Mucosa of rectum (tissue), 2 donors: ENCODE measurements around the gene POU2F3.

ENCODE experiments used
- H3K27ac ChIP-seq, 2 donors: one replicate each; pipeline ENCODE4 v1.7.0; 2013; ENCODE audit warnings: inconsistent platforms in 2 of 2, low read depth in 2 of 2, low read length in 2 of 2
- H3K27me3 ChIP-seq, 2 donors: one replicate each; pipeline ENCODE4 v1.7.0; 2013; ENCODE audit warnings: low read length in 2 of 2; ENCODE audit not compliant: control insufficient read depth in 2 of 2, insufficient read depth in 2 of 2
- H3K36me3 ChIP-seq, 2 donors: one replicate each; pipeline ENCODE4 v1.7.0; 2013; ENCODE audit warnings: low read length in 2 of 2; ENCODE audit not compliant: control insufficient read depth in 2 of 2, insufficient read depth in 2 of 2
- H3K4me1 ChIP-seq, 2 donors: one replicate each; pipeline ENCODE4 v1.7.0; 2013; ENCODE audit warnings: low read length in 2 of 2, mild to moderate bottlenecking in 1 of 2; ENCODE audit not compliant: control insufficient read depth in 2 of 2, insufficient read depth in 2 of 2
- H3K4me3 ChIP-seq, 2 donors: one replicate each; pipeline ENCODE4 v1.7.0; 2013; ENCODE audit warnings: low read length in 2 of 2
- H3K9ac ChIP-seq, 2 donors: one replicate each; pipeline ENCODE4 v1.7.0; 2013; ENCODE audit warnings: low read length in 2 of 2, low read depth in 1 of 2, mild to moderate bottlenecking in 1 of 2
- H3K9me3 ChIP-seq, 2 donors: one replicate each; pipeline ENCODE4 v1.7.0; 2013; ENCODE audit warnings: low read length in 2 of 2; ENCODE audit not compliant: control insufficient read depth in 2 of 2
- donor health status: healthy.
- donor health status: Normal muscosa, but diverticular disease.

POU2F3 gene

GRCh38 chr11:120224361-120224760, 15.6 kb upstream of the POU2F3 start:
- Histone ChIP-seq H3K27ac (no peak overlapping the region), H3K27me3 (no peaks in the 10 kb centered on the region), H3K9ac (no peak overlapping the region), H3K9me3 (no peaks in the 10 kb centered on the region), H3K4me3 (no peak overlapping the region), H3K36me3 (peaks cover 37 to 45% of the 10 kb centered on the region in 2 donors), H3K4me1 (peaks cover 23 to 39% of the 10 kb centered on the region in 2 donors)

- peak overlapping the region in 1 of 2 donors; percentile 7 for H3K27ac ChIP-seq
These were observed 14.7 kb upstream of the POU2F3 start for GRCh38 chr11:120224972-120225909.

GRCh38 chr11:120226242-120226641, 13.7 kb upstream of the POU2F3 start:
- Histone ChIP-seq H3K27ac (no peak overlapping the region), H3K4me3 (no peak overlapping the region), H3K36me3 (peaks cover 29 to 41% of the 10 kb centered on the region in 2 donors), H3K9me3 (no peaks in the 10 kb centered on the region), H3K4me1 (peaks cover 10 to 20% of the 10 kb centered on the region in 2 donors), H3K9ac (no peak overlapping the region), H3K27me3 (no peaks in the 10 kb centered on the region)

More at GRCh38 chr11:120224972-120225909, 14.7 kb upstream of the POU2F3 start:
- H3K4me1 ChIP-seq = peaks cover 16 to 30% of the 10 kb centered on the region in 2 donors
- no peak overlapping the region for H3K9ac ChIP-seq
- H3K4me3 ChIP-seq = no peak overlapping the region
- H3K27me3 ChIP-seq = no peaks in the 10 kb centered on the region
- H3K36me3 ChIP-seq = peaks cover 34 to 41% of the 10 kb centered on the region in 2 donors
- H3K9me3 ChIP-seq = no peaks in the 10 kb centered on the region

- no peak overlapping the region for H3K27ac ChIP-seq
- no peak overlapping the region for H3K9ac ChIP-seq
- peaks cover 7 to 15% of the 10 kb centered on the region in 2 donors for H3K4me1 ChIP-seq
- H3K27me3 ChIP-seq = no peaks in the 10 kb centered on the region
- no peaks in the 10 kb centered on the region for H3K9me3 ChIP-seq
- no peak overlapping the region for H3K4me3 ChIP-seq
- H3K36me3 ChIP-seq = peaks cover 29 to 41% of the 10 kb centered on the region in 2 donors
These were observed 13.2 kb upstream of the POU2F3 start for GRCh38 chr11:120226714-120227113.

- Histone ChIP-seq H3K9ac (no peak overlapping the region), H3K4me3 (no peak overlapping the region), H3K36me3 (peaks cover 29 to 41% of the 10 kb centered on the region in 2 donors), H3K4me1 (peaks cover 12% of the 10 kb centered on the region in 2 donors), H3K9me3 (no peaks in the 10 kb centered on the region), H3K27me3 (no peaks in the 10 kb centered on the region), H3K27ac (no peak overlapping the region)
These were observed 12.6 kb upstream of the POU2F3 start for GRCh38 chr11:120227228-120227852.

GRCh38 chr11:120228794-120229384, 11.1 kb upstream of the POU2F3 start:
- Histone ChIP-seq H3K4me1 (peaks cover 15 to 24% of the 10 kb centered on the region in 2 donors), H3K9ac (no peak overlapping the region), H3K9me3 (no peaks in the 10 kb centered on the region), H3K36me3 (peaks cover 23 to 34% of the 10 kb centered on the region in 2 donors), H3K27ac (no peak overlapping the region), H3K4me3 (no peak overlapping the region), H3K27me3 (no peaks in the 10 kb centered on the region)

- Histone ChIP-seq H3K9ac (no peak overlapping the region), H3K27me3 (no peaks in the 10 kb centered on the region), H3K27ac (no peak overlapping the region), H3K9me3 (no peaks in the 10 kb centered on the region), H3K36me3 (peaks cover 20 to 26% of the 10 kb centered on the region in 2 donors), H3K4me1 (peaks cover 14 to 30% of the 10 kb centered on the region in 2 donors), H3K4me3 (no peak overlapping the region)
These were observed 10.2 kb upstream of the POU2F3 start for GRCh38 chr11:120229451-120230424.

- H3K36me3 ChIP-seq = peaks cover 20% of the 10 kb centered on the region in 2 donors
- H3K9ac ChIP-seq = no peak overlapping the region
- H3K4me1 ChIP-seq = peaks cover 9 to 32% of the 10 kb centered on the region in 2 donors
- no peaks in the 10 kb centered on the region for H3K27me3 ChIP-seq
- no peak overlapping the region for H3K27ac ChIP-seq
- no peak overlapping the region for H3K4me3 ChIP-seq
- no peaks in the 10 kb centered on the region for H3K9me3 ChIP-seq
These were observed 9.4 kb upstream of the POU2F3 start for GRCh38 chr11:120230433-120231071.

GRCh38 chr11:120231963-120232362, 8.0 kb upstream of the POU2F3 start:
- peaks cover 9 to 13% of the 10 kb centered on the region in 2 donors for H3K36me3 ChIP-seq
- no peak overlapping the region for H3K9ac ChIP-seq
- H3K27ac ChIP-seq = peak overlapping the region in 1 of 2 donors; percentile 26
- H3K4me3 ChIP-seq = no peak overlapping the region
- H3K27me3 ChIP-seq = no peaks in the 10 kb centered on the region
- no peaks in the 10 kb centered on the region for H3K9me3 ChIP-seq
- peaks cover 7 to 32% of the 10 kb centered on the region in 2 donors for H3K4me1 ChIP-seq
